ENCODE data around the gene EDN2.

DNA sequence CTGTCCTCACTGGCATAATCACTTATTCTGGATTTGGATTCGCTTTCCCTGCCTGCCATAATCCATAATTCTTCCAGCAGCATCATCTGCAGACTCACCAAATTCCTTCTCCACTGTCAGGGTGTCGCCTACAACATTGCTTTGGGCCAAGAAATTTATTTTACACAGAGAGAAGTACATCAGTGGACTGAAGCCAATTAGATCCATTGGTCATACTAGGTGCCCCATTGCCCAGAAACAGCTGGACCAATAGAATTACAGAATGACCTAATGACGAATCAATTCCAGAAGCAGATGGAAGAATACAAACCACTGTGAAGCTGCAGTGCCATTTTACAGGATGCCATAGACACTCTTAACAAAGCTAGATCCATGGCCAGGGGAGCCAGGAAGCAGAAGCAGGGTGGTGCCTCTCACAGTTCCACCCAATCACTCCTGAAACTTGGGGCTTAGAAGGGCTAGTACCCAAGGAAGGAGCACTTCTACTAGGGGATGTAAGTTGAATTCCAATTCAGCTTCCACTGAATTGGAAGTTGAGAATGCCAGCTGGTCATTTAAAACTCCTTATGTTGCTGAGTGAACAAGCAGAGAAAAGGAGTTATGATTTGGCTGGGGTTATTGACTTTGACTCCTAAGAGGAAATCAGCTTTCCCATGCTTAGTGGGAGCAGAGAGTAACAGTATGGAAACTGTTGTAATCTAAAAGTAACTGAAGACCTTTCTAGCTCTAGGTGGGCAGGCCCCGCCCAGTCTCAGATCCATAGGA lies 44.0 kb downstream of the EDN2 start:
- TF ChIP-seq, protein P1, sequence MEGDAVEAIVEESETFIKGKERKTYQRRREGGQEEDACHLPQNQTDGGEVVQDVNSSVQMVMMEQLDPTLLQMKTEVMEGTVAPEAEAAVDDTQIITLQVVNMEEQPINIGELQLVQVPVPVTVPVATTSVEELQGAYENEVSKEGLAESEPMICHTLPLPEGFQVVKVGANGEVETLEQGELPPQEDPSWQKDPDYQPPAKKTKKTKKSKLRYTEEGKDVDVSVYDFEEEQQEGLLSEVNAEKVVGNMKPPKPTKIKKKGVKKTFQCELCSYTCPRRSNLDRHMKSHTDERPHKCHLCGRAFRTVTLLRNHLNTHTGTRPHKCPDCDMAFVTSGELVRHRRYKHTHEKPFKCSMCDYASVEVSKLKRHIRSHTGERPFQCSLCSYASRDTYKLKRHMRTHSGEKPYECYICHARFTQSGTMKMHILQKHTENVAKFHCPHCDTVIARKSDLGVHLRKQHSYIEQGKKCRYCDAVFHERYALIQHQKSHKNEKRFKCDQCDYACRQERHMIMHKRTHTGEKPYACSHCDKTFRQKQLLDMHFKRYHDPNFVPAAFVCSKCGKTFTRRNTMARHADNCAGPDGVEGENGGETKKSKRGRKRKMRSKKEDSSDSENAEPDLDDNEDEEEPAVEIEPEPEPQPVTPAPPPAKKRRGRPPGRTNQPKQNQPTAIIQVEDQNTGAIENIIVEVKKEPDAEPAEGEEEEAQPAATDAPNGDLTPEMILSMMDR (IDR thresholded peaks at IDR 0.05), result no peak
- TF ChIP-seq POLR2A (IDR thresholded peaks at IDR 0.05), result no peak

Measured in lower leg skin (tissue), 3 donors.